Adrenal gland (tissue), 5 donors: Measurements from ENCODE around the gene ACBD4.

Source experiments
- POLR2A ChIP-seq, 2 donors: fragments of 450-650 bp; IDR thresholded peaks; one replicate each; pipeline ENCODE4 v1.6.1; 2017; ENCODE audit warnings: antibody characterized with exemption in 2 of 2, mild to moderate bottlenecking in 2 of 2, moderate library complexity in 1 of 2
- TF ChIP-seq, protein P1 (sequence below), 6 experiments: fragments of 450-650 bp in 4 of 6; fragments of 200-600 bp in 2 of 6; sonication (generic) in 1 of 6; IDR thresholded peaks; 1 replicate in 5 of 6; 2 replicates in 1 of 6; pipeline versions ENCODE4 v1.5.1 to v1.8.0; 2016 to 2021; ENCODE audit warnings: antibody characterized with exemption in 6 of 6, mild to moderate bottlenecking in 2 of 6, moderate library complexity in 1 of 6
- donor health status: DM: no; HTN: no; CAD: no.

GRCh38 chr17:45114117-45114932 is 21.2 kb upstream of the ACBD4 start:
- TF ChIP-seq, protein P1, sequence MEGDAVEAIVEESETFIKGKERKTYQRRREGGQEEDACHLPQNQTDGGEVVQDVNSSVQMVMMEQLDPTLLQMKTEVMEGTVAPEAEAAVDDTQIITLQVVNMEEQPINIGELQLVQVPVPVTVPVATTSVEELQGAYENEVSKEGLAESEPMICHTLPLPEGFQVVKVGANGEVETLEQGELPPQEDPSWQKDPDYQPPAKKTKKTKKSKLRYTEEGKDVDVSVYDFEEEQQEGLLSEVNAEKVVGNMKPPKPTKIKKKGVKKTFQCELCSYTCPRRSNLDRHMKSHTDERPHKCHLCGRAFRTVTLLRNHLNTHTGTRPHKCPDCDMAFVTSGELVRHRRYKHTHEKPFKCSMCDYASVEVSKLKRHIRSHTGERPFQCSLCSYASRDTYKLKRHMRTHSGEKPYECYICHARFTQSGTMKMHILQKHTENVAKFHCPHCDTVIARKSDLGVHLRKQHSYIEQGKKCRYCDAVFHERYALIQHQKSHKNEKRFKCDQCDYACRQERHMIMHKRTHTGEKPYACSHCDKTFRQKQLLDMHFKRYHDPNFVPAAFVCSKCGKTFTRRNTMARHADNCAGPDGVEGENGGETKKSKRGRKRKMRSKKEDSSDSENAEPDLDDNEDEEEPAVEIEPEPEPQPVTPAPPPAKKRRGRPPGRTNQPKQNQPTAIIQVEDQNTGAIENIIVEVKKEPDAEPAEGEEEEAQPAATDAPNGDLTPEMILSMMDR (IDR thresholded peaks at IDR 0.05): no peak
- TF ChIP-seq POLR2A (IDR thresholded peaks at IDR 0.05): no peak
